Renal cortex interstitium (tissue), 11 donors: ENCODE data around the gene FYN. TPM values are rescaled to one million over a fixed set of nuclear protein-coding genes. Genes with fewer than 3 reads are reported as not detected.
A peak's percentile ranks its signal among the peaks of the same experiment; 100 is the strongest.

Experiments
- DNase-seq, 11 donors: peaks; one replicate each; pipeline ENCODE4 v3.0.0-alpha.2; 2013; ENCODE audit warnings: low read depth in 9 of 11, low spot score in 4 of 11; ENCODE audit errors: extremely low read depth in 1 of 11
- polyA plus RNA-seq, 3 donors: library from polyadenylated mRNA; unstranded; fragments of 120-200 nt; gene quantifications; one replicate each; pipeline ENCODE4 v1.2.1, GENCODE V29; 2013; ENCODE audit not compliant: insufficient read length in 3 of 3

The FYN gene
- polyA plus RNA-seq, 3 donors, result 137 to 177 (median 176) TPM

DNA sequence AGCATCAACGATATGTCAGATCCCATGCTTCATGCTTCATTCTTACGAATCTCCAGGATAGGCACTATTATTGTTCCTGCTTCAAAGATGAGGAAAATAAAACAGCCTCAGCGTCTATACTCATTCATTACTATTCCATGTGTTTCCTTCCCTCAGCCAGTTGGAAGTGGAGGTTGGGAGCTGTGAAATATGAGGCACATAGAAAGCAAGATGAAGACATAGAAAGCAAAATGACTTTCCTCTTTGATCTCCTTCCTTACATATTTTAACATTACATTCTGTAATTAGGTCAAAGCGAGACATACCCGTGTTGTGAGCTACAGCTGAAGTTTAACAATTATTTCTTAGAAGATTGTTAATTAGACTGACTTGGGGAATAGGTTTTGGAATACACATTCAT, 125.4 kb downstream of the FYN start:
- DNase-seq, result no peak

DNA sequence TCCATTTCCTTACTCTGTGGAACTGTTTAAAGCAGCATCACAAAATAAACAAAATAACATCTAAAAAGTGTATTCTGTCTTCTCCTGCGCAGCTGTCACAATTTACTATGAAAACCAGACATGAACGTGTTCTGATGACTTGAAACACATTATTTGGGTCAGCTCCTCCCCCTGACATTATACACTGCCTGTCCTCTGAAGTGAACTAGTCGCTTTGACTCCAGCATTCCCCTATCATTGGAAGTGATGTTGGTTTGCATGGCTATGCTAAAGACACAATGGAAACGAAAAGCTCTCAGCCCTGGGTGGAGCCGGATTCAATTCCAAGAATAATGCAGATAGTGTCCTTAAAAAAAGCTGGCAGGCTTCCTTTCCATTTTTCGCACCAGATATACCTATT, 125.9 kb downstream of the FYN start:
- DNase-seq, result no peak

DNA sequence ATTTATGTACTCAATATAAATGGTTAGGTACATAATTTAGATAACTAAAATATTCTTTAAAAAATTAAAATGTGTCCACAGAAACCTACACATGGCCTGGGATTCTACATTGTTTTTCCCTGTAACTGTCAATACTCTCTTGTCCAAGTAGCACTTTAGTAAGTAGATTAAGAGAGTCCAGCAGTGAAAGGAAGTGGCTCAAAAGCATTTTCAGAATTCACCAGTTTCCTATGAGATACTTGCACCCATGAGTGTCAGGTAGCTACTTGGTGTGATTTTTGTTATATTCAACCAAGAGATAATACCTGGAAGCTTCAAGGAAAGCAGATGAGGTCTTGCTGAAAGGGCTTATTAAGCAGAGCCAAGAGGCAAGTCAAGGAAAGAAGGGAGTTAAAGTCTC, 126.3 kb downstream of the FYN start:
- DNase-seq, result no peak

DNA sequence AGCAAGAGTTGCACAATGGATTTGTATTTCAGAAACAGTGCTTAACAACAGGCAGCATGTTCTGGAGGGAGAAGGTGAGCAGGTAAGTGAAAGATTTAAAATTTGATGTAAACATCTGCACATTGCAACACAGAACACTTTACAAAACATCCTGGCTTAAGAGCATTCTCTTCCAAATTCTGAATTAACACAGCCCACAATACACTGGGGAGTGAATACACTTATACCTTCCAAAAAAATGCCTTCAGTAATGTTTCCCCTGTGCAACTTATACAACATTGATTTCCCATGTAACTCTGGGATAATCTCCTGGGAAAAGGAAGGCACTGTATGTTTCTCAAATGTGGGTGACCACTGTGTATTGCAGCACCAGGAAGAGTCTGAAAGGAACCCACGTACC, 127.6 kb downstream of the FYN start:
- no peak for DNase-seq

DNA sequence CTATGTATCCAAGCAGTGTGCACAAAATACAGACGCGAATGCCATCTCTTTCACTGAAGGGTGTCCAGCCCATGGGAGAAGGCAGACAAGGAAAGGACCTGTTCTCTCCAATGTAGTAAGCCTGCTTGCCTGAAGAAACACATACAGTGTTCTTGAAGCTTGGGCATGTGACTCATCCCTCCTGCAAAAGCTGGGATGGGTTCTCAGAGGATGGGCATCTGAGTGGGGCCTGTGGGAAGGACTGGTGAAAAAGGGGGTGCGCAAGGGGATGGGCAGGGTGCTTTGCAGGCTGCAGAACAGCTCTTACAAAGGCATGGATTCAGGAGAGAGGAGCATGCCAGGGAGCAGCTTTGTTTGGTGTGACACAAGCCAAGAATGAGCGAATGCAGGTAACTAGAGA, 128.1 kb downstream of the FYN start:
- no peak for DNase-seq

DNA sequence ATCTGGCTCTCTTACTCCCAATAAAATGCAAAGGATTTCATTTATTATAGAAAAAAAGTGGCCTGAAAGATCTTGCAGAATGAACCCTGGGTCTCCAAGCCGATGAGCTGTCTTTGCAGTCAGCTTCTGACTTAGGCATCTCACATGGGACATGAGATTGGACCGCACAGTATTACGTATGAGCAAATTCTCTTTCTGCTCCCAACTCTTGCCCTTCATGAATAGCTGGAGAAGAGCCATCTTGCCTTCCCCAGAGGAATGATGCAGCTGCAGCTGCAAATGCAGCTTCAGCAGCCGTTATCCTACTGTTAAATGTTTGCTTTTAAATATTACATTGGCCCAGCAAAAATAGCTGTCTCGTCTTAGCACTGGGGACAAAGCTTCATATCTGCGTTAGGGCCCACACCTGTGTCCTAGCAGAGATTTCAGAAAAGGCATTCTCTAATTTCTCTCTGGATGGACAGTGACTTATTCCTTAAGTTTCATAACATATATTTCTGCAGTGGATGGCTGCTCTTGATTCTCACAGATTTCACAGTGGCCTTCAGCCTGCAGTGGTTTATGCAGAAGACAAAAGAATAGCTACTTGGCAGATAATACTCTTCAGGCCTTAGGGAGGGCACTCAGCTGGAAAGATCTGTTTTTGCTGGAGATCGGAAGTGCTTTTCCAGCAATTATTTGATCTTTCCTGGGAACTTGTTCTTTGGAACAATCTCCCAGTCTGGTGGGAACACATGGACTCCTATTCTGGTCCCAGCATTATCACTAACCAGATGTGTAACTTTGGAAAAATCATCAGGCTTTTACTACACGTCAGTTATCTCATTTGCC, 129.2 kb downstream of the FYN start:
- no peak for DNase-seq

DNA sequence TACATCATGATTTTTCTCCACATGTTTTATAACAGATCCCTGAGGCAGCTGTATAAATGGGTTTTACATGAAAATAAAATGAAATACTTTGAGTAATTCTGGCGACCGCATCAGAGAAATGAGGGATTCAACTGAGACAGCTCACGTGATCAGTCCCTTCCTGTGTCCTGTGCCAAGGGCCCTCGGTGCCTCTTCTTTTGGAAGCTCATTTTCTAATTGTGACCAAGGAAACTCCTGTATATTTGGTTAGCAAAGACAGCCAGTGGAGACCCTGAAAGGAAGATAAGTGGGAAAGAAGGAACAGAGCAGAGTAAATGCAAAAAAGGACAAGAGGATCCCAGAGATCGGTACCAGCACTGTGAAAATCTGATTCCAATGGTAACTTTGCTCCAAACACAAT, 129.9 kb downstream of the FYN start:
- DNase-seq, result no peak

DNA sequence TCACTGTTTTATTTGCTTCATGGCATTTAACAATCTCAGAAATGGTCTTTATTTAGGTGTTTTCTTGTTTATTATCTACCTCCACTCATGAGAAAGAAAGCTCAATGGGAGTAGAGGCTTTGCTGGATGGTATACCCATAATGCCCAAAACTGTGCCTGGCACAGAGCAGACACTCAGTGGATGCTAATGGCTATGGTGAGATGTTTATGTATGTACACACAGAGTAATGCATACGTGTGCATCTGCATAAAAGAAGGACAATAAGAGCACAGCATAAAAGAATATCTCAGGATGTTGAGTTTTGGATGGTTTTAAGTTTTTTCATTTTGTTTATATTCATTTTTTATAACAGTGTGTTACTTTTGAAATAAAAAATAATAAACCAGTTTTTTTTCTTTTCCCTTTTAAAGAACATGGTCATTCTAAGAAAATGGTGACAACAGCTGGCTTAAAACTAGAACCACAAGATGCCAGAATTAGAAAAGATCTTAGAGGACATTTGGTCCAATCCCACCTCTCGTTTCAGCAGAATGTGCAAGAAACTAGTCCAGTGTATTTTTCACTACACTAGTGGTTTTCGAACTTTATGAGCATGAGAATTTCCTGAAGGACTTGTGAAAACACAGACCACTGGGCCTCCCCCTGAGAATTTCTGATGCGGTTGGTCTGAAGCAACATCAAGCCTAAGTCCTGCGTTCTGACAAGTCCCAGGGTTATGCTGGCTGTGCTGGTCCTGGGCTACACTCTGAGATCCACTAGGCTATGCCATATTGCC, 131.9 kb downstream of the FYN start:
- no peak for DNase-seq

DNA sequence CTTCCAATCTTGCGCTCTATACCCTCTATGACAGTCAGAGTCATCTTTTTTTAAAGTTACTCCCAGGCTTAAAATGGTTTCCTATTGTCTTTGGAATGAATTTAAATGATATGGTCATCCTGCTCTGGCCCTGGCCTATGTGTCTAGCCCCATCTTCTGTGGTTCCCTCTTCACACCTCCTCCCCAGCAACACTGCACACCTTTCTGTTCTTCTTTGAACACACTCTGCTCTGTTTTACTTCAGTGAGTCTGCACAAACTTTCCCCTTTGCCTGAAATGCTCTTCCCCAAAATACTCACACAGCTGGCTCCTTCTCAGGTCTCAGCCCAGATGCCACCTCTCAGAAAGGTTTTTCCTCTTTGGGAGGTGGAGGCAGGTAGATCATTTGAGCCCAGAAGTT, 132.7 kb downstream of the FYN start:
- DNase-seq, result no peak

DNA sequence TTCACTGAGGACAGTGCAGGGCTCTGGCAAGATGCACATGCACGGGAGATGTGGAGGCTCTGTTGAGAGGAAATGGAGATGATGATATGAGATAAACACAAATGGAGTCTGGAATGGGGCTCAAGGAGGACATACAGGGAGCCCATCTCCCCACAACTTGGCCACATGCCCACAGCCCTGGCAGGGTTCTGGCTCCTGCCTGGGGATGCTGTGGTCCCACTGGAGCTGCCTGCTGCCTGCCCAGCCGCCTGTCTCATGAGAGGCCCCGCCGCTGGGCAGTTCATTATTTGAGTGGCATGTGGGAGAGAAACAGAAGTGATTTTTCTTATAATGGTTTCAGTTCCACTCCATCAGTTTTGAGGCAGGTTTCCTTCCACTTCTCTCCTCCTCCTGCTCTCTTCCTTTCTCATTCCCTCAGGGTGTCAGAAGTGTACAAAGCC, 134.0 kb downstream of the FYN start:
- no peak for DNase-seq

DNA sequence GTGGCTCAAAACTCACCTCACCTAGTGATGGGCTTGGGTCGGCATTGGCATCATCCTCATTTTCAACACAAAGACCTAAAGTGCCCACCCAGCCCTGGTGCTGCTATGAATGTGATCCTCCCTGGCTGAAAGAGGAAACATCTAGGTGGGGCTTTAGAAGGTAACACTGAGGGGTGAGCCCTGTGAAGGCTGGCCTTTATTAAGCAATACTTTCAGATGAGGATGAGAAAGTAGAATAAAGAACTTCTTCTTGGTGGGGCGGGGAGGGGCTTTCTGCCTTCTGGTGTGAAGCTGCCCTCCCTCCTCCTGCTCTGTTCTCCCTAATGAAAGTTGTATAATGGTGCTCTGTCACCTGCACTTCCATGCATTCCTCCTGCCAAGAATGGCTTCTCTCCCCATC, 134.6 kb downstream of the FYN start:
- no peak for DNase-seq

DNA sequence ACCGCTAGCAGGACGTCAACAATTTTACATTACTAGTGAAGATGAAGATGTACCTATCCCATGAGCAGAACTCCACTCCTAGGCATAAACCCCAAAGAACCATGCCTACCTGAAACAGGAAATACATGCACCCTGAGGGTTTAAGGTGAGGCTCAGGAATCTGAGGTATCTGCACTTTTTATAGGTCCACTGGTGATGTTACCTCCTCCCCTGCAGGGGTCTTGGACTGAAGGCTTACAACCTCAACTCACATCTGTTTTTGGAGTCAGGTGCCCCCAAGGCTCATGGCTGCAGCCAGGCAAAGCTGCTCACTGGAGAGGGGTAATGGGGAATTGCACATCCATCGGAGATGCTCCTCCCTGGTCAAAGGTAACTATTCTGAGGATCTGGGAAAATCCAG, 135.1 kb downstream of the FYN start:
- DNase-seq, result no peak

DNA sequence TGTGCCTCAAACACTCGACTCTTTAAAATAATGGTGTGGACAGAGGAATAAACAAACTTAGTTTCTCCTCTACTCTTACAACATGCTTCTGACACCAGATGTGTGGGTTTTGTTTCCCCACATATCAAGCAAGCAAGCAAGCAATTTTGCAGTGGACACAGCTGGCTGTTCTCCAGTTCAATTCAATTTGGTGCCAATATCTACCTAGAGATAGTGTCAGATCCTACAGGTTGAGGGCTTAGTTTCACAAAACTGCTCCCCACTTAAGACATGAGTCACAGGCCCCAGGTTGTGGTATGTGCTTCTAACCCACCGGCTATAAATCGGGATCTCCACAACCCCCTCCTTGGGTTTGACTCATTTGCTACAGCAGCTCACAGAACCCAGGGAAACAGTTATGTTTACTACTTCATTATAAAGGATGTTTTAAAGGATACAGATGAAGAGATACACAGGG, 136.2 kb downstream of the FYN start:
- DNase-seq, result no peak

DNA sequence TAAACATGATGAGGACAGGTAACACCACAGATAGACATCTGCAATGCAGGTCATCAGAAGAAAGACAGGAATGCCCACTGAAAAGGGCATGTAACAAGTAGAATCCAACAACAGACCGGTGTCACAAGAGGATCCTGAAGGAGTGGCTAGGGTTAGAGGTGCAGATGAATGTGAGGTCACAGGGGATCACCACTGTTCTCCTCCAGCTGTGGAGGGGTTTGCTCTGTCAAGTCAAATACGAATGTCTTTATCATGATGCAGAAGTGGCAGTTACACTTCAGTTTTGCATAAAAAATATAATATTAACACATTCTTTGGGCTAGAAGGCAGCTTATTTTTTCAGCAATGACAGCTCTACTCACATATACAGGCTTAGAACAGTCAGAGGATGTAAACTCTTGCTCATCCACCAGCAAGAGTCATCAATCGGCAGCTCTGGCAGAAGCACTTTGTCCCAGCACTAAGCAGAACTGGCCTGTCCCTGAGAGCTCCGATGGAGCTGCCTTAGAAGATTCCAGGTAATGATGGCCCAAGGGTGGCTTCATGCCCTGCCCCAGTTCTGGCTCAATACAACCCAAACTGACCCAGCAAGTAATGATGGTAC, 137.1 kb downstream of the FYN start:
- no peak for DNase-seq

DNA sequence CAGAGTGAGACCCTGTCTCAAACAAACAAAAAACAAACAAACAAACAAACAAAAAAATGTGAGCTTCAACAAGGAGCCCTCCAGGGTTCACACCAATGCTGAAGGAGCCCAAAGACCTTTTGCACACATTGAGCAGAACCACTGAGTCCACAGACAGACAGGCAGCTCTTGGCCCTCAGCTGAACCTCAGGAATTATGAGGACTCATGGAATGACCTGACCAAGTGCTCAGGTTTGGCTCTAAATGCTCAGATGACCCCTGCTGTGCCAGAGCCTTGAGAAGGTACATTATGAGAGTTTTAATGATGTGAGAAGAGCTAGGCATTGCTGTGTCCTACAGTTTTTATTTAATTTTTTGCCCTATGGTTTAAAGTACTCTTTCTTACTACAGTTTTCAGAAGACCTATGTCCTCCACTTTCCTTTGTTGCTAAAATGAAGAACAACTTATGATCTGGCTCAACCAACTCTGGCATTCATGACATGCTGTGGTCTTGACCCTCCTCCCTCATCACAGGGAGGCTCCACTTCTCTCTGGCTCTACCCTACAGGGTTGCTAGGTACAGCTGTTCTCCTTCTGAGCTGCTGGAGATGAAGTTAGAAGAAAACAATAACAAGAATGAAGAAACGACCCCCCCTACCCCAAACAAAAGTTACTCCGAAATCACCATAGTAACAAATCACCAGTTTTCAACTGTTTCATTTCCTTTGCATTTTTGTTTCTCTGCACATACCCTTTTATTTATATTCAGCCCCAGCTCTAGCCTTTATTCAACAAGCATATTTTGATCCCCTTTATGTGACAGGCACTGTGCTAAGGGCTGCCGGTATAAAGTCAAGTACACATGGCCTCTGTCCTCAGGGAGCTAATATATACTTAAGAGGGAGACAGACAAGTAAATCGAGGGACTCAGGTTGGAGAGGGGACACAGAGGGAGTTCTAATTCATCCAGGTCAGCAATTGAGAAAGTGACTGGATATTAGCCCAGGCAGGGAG, 138.9 kb downstream of the FYN start:
- DNase-seq, result peak in 1 of 11 donors; percentile 63

DNA sequence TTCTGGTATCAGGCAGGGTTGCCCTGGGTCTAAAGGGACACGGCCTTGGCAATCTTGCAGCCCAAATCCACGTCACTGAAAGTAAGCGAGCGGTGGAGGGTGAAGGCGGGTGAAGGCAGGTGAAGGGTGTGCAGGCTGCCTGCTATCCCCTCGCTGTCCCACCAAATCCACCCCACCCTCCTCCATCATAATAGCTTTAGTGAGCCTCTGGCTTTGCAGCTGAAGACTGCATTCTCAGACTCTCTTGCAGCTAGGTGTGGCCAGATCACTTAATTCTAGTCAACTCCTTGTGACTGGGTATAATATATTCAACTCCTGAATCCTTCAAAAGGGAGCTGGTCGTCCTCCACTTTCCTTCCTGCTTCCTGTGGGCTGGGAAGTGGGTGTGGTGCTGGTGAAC, 140.9 kb downstream of the FYN start:
- DNase-seq, result no peak

DNA sequence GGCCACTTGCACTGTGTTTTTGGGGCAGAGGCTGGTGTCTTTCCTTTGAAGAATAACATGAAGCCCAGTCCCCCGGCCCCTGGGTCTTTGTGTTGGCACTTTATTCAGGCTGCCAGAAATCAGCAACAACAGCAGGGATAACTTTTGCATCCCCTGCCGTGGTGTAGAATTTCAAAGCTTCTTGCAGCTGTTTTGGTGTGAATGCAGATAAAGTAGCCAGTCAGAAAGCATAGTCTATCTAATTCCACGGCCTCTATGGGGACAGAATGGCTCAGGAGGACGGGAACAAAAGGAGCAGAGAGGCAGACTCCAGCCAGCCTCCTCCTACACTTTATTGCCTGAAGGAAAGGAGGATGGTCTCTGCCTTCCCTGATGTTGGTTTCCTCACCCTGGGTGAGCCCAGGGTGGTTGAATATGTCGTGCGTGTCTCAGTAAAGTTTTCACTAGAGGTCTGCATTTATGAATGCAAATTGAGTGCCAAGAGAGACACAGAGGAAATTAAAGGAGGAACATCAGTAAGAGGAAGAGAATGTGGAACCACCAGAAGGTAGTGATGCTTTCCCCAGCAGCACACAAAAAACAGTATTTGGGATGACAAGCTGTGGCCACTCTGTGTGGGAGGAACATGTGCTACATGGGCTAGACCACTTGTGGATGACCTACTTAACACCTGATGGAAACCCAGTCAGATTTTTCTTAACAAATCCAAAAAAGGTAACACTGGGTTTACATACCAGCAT, 141.6 kb downstream of the FYN start:
- no peak for DNase-seq

DNA sequence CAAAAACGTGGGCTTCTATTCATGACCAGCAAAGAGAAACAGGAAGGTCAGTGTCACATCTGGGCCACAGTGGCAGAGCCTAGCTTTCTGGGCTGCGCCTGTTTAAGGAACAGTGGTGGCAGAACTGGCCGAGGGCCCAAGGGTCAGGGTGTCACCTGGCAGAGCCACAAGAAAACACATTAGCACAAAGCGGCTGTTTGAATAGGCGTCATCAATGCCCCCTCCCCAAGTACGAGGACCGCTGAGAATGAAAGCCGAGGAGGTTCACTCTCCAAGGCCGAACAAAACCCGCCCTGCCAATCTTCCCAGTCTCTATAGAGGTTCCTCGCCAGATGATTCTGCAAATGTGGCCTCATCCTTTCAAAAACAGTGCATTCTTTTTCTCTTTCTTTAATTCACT, 142.4 kb downstream of the FYN start:
- no peak for DNase-seq
